GM21515 (cell line): Measurements from ENCODE around the gene GLI1.
"Not testable (repeated sequence)": the region's sequence is repeated elsewhere in the genome, so short reads cannot be mapped to it uniquely, and the experiment has no call there.

Experiments
- ATAC-seq: cut with Tn5 transposase; IDR thresholded peaks from one replicate; pipeline ENCODE4 v1.9.1; 2021; ENCODE audit not compliant: unreplicated experiment

The GLI1 gene

DNA sequence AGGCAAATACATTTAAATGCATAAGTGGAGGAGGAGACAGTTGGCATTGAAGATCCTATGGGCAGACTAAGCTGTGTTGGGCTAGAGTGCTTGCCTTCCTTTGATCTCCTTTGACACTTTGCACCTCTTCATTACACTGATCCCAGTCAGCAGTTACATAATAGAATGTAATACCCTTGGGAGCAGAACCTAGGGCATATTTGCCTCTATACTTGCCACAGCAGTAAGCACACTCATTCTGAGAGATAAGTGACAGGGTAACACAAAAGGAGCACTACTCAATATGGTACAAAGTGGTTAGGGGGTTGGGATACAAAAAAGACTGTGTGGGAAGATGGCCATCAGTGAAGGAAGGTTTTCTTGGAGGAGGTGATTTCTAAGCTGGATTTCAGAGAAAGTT, 37.2 kb downstream of the GLI1 start:
- ATAC-seq = no peak

GRCh38 chr12:57497223-57498131, 37.9 kb downstream of the GLI1 start:
- ATAC-seq = no peak

GRCh38 chr12:57498132-57498502, 38.5 kb downstream of the GLI1 start:
- no peak for ATAC-seq

DNA sequence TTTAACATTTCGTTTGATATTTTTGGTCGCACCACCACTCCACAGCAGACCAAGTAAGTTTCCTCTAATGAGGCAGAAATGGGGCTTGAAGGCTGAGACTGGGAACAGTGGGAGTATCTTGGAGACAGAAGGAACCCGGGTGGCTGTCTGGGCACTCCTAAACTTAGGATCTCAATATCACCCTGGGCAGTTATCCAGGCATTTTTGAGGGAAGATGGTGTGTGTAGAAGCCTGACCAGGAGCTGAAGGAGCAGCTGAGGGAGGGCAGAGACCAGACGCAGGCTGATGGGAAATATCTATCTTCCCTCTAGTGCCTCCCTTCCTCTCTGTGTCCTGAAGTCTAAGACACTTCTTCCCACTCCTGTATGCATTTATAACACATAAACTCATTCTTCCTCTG, 39.0 kb downstream of the GLI1 start:
- no peak for ATAC-seq

DNA sequence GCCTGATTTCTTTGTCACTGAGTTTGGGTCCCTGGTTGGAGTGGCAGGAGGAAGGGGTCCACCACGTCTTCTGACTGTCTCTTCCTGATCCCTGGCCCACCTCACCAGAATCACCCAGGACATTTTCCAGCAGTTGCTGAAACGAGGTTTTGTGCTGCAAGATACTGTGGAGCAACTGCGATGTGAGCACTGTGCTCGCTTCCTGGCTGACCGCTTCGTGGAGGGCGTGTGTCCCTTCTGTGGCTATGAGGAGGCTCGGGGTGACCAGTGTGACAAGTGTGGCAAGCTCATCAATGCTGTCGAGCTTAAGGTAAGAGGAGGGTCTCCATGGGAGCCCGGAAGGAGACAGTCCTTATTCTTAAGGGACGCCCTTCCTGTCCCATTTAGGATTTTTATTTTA, 40.6 kb downstream of the GLI1 start:
- no peak for ATAC-seq

GRCh38 chr12:57502311-57502969, 42.9 kb downstream of the GLI1 start:
- not testable (repeated sequence) for ATAC-seq

GRCh38 chr12:57506541-57506940, 47.0 kb downstream of the GLI1 start:
- ATAC-seq = not testable (repeated sequence)

DNA sequence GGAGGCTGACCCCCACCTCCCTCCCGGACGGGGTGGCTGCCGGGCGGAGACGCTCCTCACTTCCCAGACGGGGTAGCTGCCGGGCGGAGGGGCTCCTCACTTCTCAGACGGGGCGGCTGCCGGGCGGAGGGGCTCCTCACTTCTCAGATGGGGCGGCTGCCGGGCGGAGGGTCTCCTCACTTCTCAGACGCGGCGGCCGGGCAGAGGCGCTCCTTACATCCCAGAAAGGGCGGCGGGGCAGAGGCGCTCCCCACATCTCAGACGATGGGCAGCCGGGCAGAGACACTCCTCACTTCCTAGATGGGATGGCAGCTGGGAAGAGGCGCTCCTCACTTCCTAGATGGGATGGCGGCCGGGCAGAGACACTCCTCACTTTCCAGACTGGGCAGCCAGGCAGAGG, 48.2 kb downstream of the GLI1 start:
- not testable (repeated sequence) for ATAC-seq

DNA sequence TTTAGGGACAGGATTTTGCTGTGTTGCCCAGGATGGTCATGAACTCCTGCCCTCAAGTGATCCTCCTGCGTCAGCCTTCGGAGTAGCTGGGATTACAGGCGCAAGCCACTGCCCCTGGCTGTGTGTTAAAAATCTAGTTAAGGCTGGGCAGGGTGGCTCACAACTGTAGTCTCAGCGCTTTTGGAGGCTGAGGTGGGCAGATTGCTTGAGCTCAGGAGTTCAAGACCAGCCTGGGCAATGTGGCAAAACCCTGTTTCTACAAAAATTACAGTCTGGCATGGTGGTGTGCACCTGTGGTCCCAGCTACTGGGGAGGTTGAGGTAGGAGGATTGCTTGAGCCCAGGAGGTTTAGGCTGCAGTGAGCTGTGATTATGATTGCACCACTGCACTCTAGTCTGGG, 51.6 kb downstream of the GLI1 start:
- ATAC-seq = no peak

GRCh38 chr12:57511588-57512325, 52.2 kb downstream of the GLI1 start:
- ATAC-seq = no peak

GRCh38 chr12:57512665-57513064, 53.1 kb downstream of the GLI1 start:
- ATAC-seq = no peak

- ATAC-seq = no peak
Measured at GRCh38 chr12:57513266-57513665, 53.7 kb downstream of the GLI1 start.

DNA sequence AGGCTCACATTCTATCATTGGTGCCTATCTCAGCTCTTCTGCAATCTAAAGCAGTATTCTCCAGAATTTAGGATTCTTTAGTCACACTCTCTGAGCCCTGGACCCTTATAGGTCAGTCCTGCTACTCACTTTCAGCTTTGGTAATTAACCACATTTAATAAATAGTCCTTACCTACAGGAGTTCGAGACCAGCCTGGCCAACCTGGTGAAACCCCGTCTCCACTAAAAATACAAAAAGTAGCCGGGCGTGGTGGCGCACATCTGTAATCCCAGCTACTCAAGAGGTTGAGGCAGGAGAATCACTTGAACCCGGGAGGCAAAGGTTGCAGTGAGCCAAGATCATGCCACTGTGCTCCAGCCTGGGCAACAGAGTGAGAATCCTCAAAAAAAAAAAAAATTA, 54.1 kb downstream of the GLI1 start:
- not testable (repeated sequence) for ATAC-seq

DNA sequence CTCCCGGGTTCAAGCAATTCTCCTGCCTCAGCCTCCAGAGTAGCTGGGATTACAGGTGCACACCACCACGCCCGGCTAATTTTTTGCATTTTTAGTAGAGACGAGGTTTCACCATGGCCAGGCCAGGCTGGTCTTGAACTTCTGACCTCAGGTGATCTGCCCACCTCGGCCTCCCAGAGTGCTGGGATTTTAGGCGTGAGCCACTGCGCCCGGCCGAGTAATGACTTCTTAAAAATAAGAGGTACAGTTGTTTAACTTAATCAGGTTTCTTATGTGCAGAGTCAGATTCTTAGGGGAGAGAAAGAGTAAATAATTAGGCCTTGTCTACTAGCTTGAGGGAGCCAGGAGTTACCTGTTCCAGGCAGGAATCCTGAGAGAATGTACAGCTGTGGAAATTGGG, 54.7 kb downstream of the GLI1 start:
- ATAC-seq = not testable (repeated sequence)

DNA sequence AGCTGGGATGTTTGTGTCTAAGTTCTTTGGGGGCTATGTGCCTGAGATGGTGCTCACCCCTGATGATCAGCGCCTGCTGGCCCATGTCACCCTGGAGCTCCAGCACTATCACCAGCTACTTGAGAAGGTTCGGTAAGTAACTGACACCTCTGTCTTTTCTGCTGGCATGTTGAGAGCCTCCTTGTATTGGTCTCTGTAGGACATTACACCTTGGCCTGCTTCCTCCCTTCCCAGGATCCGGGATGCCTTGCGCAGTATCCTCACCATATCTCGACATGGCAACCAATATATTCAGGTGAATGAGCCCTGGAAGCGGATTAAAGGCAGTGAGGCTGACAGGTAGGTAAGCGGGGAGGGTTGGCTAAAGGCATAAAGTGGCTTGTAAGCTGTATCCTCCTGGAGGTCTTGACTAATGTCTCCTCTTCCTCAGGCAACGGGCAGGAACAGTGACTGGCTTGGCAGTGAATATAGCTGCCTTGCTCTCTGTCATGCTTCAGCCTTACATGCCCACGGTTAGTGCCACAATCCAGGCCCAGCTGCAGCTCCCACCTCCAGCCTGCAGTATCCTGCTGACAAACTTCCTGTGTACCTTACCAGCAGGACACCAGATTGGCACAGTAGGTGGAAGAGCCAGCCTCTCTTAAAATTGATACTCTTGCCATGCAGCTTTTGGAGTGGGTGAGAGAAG, 55.3 kb downstream of the GLI1 start:
- no peak for ATAC-seq

DNA sequence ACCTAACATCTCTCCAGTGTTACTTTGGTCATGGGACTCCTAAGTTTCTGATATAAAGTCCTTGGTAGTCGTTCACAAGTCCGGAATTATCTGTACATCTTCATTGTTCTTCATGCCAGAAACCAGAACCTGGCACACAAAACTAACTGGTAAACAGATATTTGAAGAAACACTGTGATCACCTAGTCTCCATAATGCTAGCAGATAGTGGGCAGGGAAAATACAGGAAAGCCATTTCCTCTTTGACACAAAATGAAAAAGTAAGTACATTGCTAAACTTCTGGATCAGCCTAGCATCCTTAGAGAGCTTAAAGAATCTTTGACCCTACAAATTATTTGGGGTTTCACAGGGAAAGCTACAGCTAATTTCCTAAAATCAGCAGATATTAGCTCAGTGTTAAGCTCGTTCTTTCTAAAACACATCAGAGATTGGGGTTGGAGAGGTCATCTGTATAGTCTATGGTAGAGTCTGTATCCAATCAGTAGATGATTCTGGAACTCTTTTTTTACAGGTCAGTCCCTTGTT, 55.9 kb downstream of the GLI1 start:
- no peak for ATAC-seq

GRCh38 chr12:57515934-57516541, 56.5 kb downstream of the GLI1 start:
- no peak for ATAC-seq

DNA sequence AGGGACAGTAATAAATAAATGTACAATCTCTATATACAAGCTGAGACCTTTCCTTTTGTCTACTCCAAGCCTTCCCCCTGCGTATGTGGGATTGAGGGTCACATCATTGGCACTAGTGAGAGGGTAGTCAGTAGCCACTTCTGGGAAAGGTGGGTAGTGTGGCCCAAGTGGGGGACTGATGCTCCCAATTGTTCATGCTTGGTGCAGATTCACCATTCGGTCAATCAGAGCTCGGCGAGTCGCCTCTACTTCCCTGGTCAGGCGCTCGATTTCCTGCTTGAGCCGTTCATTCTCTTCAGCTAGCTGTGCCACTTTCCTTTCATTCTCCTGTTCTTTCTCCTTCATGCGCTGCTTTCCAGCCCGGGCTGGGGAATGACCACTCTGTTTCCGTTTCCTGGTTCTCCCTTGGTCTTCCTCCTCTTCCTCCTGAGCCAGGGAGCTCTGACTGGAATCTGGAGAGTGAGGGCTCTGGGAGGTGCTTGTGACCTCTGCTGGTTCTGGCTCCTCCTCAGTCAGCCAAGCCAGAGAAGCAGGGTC, 57.1 kb downstream of the GLI1 start:
- ATAC-seq = no peak

DNA sequence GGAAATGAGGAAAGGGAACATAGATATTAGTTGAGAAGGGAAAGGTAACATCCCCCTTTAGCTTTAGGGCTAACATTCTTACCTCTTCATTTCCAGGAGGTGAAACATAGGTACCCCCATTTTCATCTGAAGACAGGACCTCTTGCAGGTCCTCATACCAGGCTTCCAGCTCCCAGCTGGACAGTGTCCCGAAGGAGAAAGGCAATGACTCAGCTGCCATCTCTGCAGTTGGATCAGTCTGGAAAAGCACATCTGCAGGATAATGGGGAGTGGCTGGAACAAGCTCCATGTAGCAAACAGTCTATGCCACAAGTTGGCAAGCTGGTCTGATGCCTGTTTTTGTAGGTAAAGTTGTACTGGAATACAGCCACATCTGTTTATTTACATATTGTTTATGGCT, 57.6 kb downstream of the GLI1 start:
- ATAC-seq = no peak

- ATAC-seq = not testable (repeated sequence)
Measured at GRCh38 chr12:57517718-57518117, 58.1 kb downstream of the GLI1 start.
